Measurements from ENCODE around the gene ANKFY1.
A peak's percentile ranks its signal among the peaks of the same experiment; 100 is the strongest.
"Not testable (repeated sequence)": the region's sequence is repeated elsewhere in the genome, so short reads cannot be mapped to it uniquely, and the experiment has no call there.

ANKFY1 gene

GRCh38 chr17:4156750-4157381 is 106.9 kb downstream of the ANKFY1 start:
- no peak for DNase-seq (ENCODE audit: low read depth in 2 of 2)

GRCh38 chr17:4155980-4156620 is 107.7 kb downstream of the ANKFY1 start:
- DNase-seq (ENCODE audit: low read depth in 2 of 2): no peak

GRCh38 chr17:4154201-4154600 is 109.6 kb downstream of the ANKFY1 start:
- no peak for DNase-seq (ENCODE audit: low read depth in 2 of 2)

- no peak for DNase-seq (ENCODE audit: low read depth in 2 of 2)
Observed at GRCh38 chr17:4152471-4152870, 111.3 kb downstream of the ANKFY1 start.

- DNase-seq (ENCODE audit: low read depth in 2 of 2): no peak
Observed at GRCh38 chr17:4150096-4150495, 113.7 kb downstream of the ANKFY1 start.

GRCh38 chr17:4148611-4149308 is 115.0 kb downstream of the ANKFY1 start:
- DNase-seq (ENCODE audit: low read depth in 2 of 2): no peak

- no peak for DNase-seq (ENCODE audit: low read depth in 2 of 2)
Observed at GRCh38 chr17:4147751-4148310, 115.9 kb downstream of the ANKFY1 start.

- DNase-seq (ENCODE audit: low read depth in 2 of 2): no peak
Observed at GRCh38 chr17:4146641-4147040, 117.1 kb downstream of the ANKFY1 start.

- DNase-seq (ENCODE audit: low read depth in 2 of 2): no peak
Observed at GRCh38 chr17:4144422-4144747, 119.4 kb downstream of the ANKFY1 start.

GRCh38 chr17:4143563-4144421 is 120.0 kb downstream of the ANKFY1 start:
- DNase-seq (ENCODE audit: low read depth in 2 of 2): peak; percentile 80 to 82

- peak; percentile 9 to 14 for DNase-seq (ENCODE audit: low read depth in 2 of 2)
Observed at GRCh38 chr17:4142107-4142900, 121.5 kb downstream of the ANKFY1 start.

GRCh38 chr17:4140125-4140524 is 123.7 kb downstream of the ANKFY1 start:
- DNase-seq (ENCODE audit: low read depth in 2 of 2): no peak

GRCh38 chr17:4138906-4139526 is 124.8 kb downstream of the ANKFY1 start:
- DNase-seq (ENCODE audit: low read depth in 2 of 2): not testable (repeated sequence)

GRCh38 chr17:4136373-4136772 is 127.4 kb downstream of the ANKFY1 start:
- no peak for DNase-seq (ENCODE audit: low read depth in 2 of 2)

GRCh38 chr17:4135489-4135888 is 128.3 kb downstream of the ANKFY1 start:
- no peak for DNase-seq (ENCODE audit: low read depth in 2 of 2)

- no peak for DNase-seq (ENCODE audit: low read depth in 2 of 2)
Observed at GRCh38 chr17:4134721-4135120, 129.1 kb downstream of the ANKFY1 start.

GRCh38 chr17:4130715-4131114 is 133.1 kb downstream of the ANKFY1 start:
- no peak for DNase-seq (ENCODE audit: low read depth in 2 of 2)

GRCh38 chr17:4127555-4127954 is 136.2 kb downstream of the ANKFY1 start:
- no peak for DNase-seq (ENCODE audit: low read depth in 2 of 2)

GRCh38 chr17:4125552-4125951 is 138.2 kb downstream of the ANKFY1 start:
- no peak for DNase-seq (ENCODE audit: low read depth in 2 of 2)

GRCh38 chr17:4124999-4125398 is 138.8 kb downstream of the ANKFY1 start:
- no peak for DNase-seq (ENCODE audit: low read depth in 2 of 2)

- no peak for DNase-seq (ENCODE audit: low read depth in 2 of 2)
Observed at GRCh38 chr17:4120332-4120731, 143.4 kb downstream of the ANKFY1 start.

Data from activated CD8-positive, alpha-beta memory T cell treated with anti-CD3 and anti-CD28 coated beads for 4 hours (primary cell).